ENCODE data around the gene MGMT.
"Not testable (repeated sequence)": the region's sequence is repeated elsewhere in the genome, so short reads cannot be mapped to it uniquely, and the experiment has no call there.

The MGMT gene

GRCh38 chr10:129466703-129467358, at the start of gene MGMT:
MGMT (plus strand) TSS chr10:129467241.
- DNase-seq: no peak

- no peak for DNase-seq
These were observed 49.2 kb upstream of the MGMT start for GRCh38 chr10:129417870-129418269.

- no peak for DNase-seq
These were observed 48.4 kb upstream of the MGMT start for GRCh38 chr10:129418496-129419225.

- DNase-seq: no peak
These were observed 47.6 kb upstream of the MGMT start for GRCh38 chr10:129419397-129419796.

GRCh38 chr10:129421399-129422010, 45.5 kb upstream of the MGMT start:
- no peak for DNase-seq

GRCh38 chr10:129424978-129425377, 42.1 kb upstream of the MGMT start:
- DNase-seq: no peak

GRCh38 chr10:129426606-129427005, 40.4 kb upstream of the MGMT start:
- no peak for DNase-seq

- no peak for DNase-seq
These were observed 33.8 kb upstream of the MGMT start for GRCh38 chr10:129433266-129433665.

- DNase-seq: not testable (repeated sequence)
These were observed 31.3 kb upstream of the MGMT start for GRCh38 chr10:129435724-129436123.

- no peak for DNase-seq
These were observed 29.0 kb upstream of the MGMT start for GRCh38 chr10:129438024-129438423.

- DNase-seq: no peak
These were observed 26.8 kb upstream of the MGMT start for GRCh38 chr10:129440247-129440646.

GRCh38 chr10:129440722-129441316, 26.2 kb upstream of the MGMT start:
- DNase-seq: no peak

GRCh38 chr10:129441372-129442009, 25.6 kb upstream of the MGMT start:
- DNase-seq: no peak

- no peak for DNase-seq
These were observed 24.2 kb upstream of the MGMT start for GRCh38 chr10:129442866-129443265.

- no peak for DNase-seq
These were observed 22.7 kb upstream of the MGMT start for GRCh38 chr10:129444359-129444758.

GRCh38 chr10:129445436-129446182, 21.4 kb upstream of the MGMT start:
- DNase-seq: no peak

- no peak for DNase-seq
These were observed 20.9 kb upstream of the MGMT start for GRCh38 chr10:129446183-129446581.

- DNase-seq: no peak
These were observed 19.6 kb upstream of the MGMT start for GRCh38 chr10:129447486-129447885.

- no peak for DNase-seq
These were observed 19.0 kb upstream of the MGMT start for GRCh38 chr10:129448086-129448485.

GRCh38 chr10:129448539-129448938, 18.5 kb upstream of the MGMT start:
- DNase-seq: no peak

- DNase-seq: no peak
These were observed 17.1 kb upstream of the MGMT start for GRCh38 chr10:129449893-129450292.

GRCh38 chr10:129450391-129450790, 16.6 kb upstream of the MGMT start:
- no peak for DNase-seq

GRCh38 chr10:129455625-129456024, 11.4 kb upstream of the MGMT start:
- DNase-seq: no peak

Data from NCI-H510A (cell line).